GM10266 (cell line): ENCODE measurements around the gene SUSD3.

ENCODE experiments used
- DNase-seq: peaks from one replicate; pipeline ENCODE4 v3.0.0; 2012; ENCODE audit errors: extremely low spot score
- CTCF ChIP-seq: IDR thresholded peaks from 2 replicates; pipeline ENCODE4 v1.5.1; 2012; ENCODE audit warnings: mild to moderate bottlenecking, low read depth; ENCODE audit not compliant: control insufficient read depth, insufficient read depth; ENCODE audit errors: missing control alignments

The SUSD3 gene

DNA sequence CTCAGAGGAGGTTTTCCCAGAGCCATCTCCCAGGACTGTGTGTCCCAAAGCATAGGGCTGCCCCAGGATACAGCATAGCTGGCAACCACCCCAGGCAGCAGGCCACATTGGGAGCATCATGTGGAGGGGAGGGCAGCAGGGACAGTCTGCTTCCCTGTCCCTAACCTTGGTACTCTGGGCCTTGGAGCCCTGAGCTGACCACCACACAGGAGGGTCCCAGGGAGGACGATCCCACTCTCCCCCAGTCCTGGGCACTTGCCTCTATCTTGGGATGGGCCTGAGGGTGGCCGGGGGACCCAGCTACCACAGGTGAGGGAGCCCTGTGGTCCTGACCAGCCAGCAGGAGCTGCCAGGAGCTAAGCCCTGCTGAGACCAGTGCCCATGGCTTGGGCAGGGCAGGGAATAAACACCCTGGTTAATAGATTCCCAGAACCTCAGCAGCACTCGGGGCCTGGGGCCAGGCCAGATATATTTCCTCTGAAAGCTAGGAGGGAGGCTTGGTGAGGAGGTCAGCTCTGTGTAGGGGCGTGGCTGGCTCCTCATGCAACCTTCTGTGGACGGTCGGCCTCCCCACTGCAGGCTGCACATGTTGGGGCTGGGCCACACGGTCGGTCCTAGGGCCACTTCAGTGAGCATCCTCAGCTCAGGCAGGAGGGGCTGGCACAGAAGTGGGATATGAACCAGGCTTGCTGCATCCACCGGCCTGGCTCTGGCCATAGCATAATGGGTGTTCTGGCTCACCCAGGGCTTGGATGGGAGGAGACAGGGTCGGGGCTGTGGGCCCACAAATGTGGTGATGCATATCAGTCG lies 71.4 kb downstream of the SUSD3 start:
- no peak for DNase-seq
- TF ChIP-seq CTCF, result no peak

DNA sequence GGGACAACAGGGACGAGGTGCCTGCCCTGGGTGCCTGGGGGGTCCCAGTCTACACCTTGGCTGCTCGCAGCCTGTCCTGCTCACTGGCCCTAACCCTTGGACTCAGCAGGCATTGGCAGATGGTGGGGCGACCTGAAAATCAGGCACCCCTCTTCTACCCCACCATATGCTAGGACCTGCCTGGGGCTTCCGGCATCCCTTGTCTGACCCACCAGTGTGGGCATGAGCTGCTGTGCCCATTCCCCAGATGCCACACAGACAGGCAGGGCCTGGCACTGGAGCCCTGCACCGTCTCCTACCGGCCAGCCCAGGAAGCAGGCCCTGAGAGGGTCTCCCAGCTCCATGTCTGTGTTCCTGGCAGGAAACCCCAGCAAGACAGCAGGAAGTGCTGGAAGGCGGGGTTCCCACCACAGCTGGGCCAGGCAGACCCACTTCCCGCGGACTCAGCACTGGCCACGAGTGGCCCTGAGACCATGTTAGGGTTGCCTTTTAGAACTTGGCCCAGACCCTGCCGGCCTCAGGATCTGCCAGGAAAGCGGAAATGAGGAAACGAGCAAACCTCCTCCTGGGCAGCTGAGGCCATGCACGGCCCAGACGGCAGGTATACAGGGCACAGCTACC lies 72.5 kb downstream of the SUSD3 start:
- DNase-seq, result no peak
- TF ChIP-seq CTCF, result no peak

DNA sequence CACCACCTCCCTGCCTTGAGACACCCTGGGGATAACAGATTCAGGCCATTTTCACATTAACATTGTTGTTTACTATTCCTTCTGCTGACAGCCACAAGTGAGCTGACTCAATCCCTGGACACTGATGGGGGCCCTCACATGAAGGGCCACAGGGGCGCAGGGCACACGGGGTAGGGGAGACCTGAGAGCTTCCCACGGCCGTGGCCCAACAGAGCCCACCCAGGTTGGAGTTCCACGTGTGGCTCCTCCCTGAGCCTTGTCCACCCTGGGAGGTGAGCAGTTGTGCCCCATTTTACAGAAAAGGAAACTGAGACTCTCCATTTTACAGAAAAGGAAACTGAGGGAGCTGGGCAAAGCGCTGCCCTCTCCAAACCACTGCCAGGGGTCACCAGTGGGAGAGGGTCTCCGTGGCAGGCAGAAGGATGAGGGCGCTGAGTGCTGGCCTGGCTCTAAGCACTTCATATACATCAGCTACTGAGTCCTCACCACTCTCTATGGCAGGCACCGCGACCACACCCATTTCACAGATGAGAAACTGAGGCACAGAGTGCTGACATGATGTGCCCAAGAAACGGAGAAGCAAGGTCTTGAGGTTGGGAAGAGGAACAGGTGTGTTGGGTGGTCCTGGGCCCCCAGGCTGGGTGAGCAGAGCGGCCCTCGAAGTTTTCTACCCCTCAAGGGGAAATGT lies 73.2 kb downstream of the SUSD3 start:
- TF ChIP-seq CTCF, result no peak
- DNase-seq, result no peak

DNA sequence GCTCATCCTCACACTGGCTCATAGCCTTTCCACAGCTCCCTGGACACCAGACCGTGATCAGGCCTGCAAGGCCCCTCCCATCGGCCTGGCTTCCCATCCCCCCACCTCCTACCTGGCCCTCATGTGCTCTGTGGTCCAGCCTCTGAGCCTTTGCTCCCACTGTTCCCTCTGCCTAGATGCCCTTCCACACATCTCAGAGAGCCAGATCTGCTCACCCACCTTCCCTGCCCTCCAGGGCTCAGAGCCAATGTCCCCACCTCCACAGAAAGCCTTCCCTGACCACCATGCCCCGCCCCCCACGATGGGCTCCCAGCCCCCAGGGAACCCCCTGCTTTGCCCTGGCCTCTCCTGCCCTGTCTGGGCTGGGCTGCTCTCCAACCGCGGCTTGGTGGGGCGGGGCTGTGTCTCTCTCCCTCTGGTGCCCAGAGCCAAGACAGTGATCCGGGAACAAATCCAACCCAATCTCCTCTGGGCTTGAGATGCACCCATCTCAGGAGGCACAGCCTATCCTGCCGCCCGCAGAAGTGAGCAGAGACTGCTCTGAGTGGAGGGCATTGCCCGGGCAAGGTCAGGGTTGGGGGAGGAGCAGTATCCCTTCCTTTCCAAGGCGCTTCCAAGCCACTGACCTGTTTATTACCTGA lies 73.9 kb downstream of the SUSD3 start:
- no peak for DNase-seq
- no peak for TF ChIP-seq CTCF

DNA sequence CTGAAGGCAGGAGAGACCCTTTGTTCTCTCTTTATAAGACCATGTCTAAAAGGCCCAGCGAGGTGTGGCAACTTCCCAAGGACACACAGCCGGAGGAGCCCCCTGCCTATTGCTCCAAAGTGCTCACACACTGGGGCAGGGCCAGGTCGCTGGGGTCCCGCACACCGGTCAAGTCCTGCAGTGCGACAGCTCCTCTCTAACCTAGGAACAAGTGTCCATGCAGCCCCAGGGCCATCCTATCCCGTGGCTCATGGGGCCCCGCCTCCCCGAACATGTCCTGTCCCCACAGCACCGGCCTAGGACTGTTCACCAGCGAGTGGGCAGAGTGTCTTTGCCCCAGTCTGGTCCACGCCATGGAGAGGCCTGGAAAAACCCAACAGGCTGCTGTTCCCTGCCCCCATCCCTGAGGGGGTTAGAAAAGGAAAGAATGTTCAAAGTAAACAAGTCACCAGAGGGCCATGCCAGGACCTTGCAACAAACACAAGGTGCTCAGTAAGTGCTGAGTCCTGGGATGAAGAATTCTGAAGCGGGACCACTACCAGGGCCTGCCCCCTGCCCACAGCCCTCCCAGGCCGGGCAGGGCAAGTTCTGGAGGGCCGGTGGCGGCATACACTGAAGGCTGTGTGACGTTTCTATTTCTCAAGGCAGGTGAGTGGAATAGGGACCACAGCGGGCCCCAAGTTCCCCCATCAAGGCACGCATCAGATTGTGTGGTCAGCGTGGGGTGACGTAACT lies 74.6 kb downstream of the SUSD3 start:
- no peak for TF ChIP-seq CTCF
- DNase-seq, result no peak

- DNase-seq, result peak; percentile 85
These were observed 75.1 kb downstream of the SUSD3 start for GRCh38 chr9:93133681-93134014.

More at GRCh38 chr9:93133681-93134014, 75.1 kb downstream of the SUSD3 start:
- TF ChIP-seq CTCF, result no peak
